ENCODE results near the gene SART3.
"Not testable (repeated sequence)": the region's sequence is repeated elsewhere in the genome, so short reads cannot be mapped to it uniquely, and the experiment has no call there.

Gene SART3

DNA sequence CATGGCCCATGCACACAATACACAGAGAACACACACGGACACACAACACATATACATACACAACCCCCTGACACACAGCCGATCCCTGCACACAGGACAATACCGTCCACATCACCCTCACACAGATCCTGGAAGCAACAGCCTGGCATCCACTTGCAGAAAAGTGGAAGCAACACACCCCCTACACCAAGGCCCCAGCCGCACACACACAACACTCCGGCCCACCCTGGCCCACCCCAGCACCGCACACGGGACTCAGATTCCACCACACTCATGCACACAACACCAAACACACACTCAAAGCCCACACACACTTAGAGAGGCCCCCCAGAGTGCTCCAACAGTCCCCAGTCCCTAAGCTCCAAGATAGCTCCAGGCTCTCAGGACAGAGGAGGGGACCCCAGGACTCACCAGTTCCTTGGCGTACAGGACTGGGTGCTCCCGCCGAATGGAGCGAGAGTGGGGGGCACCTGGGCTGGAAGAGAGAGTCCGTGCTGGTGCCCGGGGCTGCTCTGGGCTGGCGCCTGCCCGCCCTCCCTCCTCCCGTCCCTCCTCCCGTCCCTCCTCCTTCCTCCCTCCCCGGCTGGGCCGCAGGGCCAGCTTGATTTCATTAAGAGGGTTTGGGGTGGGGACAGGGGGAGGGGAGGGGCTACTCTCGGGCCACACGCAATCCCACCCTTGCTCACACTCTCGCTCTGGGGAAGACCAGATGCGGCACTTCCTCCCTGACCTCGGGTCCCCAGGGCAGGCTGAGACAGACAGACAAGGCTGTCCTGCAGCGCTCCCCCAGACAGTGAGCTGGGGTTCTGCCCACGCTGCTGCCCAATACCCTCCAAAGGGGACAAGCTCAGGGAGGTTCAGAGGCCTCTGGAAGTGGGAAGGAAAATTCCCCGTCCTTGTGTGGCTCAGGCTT, 36.8 kb upstream of the SART3 start, which contains the start of gene TMEM119:
TMEM119 (minus strand) TSS at position 526 of the 913 bp plus-strand sequence. CDS start 5,701 bp downstream, outside the sequence.
- no peak for DNase-seq

DNA sequence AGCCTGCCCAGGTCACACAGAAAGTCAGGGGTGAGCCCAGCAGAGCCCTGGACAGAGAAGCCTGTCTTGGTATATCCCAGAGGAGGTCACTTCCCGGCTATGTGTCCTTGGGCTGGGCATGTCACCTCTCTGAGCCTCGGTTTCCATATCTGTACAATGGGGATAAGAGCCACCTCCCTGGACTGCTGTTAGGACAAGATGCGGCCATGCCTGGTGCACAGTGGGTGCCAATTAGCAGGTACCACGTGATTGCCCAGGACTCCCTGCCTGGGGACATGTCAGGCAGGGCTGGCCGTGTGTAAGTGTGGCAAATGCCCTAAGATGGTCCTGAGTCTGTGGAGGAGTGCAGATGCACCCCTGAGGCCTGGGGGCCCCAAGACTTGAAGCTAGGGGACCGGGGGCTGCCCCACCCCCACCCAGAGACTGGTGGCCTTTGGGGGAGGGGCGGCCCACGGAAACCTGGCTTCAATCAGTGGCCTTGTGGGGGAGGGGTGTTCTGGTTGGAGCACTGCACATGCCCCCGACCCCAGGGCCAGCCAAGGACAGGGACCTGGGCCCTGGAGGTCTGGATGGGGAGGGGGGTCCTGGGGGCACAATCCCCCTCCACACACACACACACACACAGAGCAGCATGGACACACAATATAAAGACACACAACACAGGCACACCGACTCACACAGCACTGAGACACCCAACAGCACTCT, 36.0 kb upstream of the SART3 start:
- DNase-seq = no peak

DNA sequence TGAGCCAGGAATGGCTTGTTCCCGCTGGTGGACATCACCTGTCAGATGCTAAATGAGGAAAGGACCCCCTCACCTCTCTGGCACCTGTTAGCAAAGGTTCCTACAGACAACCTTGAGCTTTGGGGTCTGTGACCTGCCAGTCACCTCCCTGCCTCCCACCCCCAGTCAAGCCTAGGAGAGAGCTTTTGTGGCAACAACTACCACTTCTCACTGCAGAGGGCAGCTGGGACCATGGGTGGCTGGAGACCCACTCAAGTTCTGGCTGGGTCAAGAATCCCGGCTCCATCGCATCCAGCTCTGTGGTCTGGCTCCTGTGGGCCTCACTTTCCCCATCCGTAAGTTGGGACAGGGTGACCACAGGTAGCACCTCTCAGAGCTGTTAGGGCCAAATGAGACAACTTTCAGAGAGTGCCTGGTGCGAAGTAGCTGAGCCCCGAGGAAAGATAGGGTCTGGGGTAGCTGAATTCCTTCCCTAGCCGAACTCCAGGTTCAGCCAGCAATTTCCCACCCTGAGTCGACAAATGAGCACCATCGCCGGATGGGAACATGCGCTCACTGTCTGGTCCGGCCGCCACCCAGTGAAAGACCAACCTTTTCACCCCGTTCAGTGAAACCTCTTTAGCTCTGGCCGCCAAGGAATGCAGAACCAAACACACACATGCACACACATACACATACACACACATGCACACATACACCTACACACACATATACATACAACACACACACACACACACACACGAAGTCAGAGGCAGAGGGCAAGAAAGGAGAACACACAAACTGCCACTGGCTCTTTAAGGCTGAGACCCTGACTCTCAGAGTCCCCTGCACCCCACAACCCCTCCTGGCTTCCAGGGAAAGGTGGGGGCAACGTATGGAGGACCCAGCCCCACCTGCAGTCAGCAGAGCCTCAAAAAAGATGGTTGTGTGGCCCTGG, 35.0 kb upstream of the SART3 start:
- no peak for DNase-seq

DNA sequence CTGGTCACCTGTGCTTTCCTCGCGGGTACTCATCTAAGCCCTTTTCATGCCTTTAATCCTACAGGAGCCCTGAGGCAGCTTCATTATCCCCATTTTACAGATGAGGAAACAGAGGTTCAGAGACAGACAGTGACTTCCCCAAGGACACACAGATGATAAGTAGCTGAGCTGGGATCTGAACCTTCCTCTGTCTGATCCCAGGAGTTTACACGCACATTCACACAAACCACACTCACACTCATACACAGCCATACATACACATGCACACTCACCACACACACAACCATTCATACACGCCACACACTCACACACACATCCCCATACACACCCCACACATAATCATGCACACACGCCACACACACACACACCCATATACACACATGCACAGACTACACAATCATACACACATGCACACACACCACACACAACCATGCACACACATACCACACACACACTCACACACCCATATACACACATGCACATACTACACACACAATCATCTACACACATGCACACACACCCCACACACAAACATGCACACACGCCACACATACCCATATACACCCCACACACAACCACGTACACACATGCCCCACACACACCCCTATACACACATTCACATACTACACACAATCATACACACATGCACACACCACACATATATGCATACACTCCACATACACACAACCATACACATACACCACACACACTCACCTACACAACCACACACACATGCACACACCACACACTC, 34.2 kb upstream of the SART3 start:
- DNase-seq = no peak

DNA sequence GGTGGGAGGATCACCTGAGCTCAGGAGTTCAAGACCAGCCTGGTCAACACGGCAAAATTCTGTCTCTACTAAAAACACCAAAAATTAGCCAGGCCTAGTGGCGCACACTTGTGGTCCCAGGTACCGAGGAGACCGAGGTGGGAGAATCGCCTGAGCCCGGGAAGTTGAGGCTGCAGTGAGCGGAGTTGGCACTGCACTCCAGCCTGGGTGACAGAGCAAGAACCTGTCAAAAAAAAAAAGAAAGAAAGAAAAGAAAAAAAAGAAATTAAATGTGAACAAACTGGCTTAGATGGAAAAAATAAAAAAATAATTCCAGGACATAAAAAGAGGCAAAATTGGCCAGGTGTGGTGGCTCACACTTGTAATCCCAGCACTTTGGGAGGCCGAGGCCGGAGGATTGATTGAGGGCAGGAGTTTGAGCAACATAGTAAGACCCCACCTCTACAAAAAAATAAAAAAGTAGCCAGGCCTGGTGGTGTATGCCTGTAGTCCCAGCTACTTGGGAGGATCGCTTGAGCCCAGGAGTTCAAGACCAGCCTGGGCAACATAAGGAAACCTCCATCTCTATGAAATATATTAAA, 33.4 kb upstream of the SART3 start:
- no peak for DNase-seq

DNA sequence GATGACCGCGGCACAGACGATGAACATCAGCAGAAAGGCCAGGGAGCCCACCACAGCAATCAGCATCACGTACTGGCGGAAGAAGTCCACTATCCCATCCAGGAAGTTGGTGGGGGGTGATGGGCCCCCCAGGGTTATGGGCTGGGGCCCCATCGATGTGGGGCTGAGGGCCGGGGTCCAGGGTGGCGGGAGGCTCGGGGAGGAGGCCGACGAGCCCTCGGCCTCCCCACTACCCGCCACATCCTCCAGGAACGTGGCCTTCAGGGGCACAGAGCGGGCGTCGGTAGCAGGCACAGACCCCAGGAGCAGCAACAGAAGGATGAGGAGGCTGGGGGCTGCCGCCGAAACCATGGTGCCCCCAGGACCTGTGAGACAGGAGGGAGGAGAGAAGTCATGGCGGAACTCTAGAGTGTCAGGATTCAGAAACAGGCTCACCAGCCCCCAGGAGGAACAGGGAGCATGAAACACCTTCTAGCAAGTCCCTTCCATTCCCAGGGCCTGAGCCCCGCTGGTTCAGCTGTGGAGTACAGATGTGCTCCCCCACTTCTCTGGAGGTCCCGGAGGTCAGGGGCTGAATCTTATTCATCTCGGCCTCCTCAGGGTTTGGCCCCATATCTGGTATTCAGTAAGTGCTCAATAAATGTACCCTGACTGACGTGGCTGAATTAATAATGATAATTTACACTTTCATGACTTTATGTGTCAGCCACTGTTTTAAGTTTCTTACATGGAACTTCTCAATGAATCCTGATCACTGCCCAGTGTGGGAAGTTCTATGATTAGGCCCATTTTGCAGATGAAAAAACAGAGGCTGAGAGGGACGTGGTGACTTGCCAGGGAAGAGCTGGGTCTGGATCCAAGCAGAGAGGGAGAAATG, 31.3 kb upstream of the SART3 start:
- DNase-seq = no peak

DNA sequence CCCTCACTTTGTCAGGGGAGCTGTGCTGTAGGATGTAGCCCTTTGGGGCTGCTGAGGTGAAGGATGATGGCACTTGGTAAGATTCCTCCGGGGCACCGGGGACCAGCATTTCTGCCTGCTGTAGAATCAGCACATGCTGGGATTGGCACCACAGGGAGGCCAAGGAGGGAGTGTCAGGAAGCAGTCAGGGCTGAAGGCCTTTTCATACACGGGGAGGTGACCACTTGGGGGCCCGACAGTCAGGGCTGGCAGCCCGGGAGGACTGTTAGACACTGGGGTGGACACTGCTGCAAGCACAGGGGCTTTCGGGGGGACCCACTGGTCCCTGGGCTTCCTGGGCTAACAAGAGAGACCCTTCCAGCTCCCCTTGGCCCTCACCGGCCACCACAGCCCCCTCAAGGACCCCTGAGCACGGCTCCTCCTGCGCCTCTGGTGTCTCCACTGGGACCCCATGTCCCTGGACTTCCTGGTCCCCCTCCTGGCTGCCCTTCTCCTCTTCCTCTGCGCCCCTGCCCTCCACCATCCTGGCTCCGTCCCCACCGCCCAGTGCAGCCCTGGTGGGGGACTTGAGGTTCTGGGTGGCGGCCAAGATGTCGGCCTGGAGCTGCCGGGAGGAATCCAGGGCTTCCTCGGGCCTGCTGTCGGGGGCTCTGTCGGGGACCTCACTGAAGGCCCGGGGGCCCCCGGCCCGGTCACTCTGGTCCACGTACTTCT, 30.5 kb upstream of the SART3 start:
- DNase-seq = no peak

DNA sequence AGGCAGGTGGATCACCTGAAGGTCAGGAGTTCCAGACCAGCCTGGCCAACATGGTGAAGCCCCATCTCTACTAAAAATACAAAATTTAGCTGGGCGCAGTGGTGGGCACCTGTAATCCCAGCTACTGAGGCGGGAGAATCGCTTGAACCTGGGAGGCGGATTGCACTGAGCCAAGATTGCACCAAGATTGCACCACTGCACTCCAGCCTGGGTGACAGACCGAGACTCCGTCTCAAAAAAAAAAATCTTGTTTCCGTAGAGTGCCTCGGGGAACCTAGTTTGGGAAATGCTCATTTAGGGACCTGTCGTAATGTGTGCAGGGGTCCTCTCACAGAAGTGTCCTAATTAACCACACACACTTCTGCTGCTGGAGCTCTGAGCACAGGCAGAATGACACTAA, 29.5 kb upstream of the SART3 start:
- DNase-seq = not testable (repeated sequence)

DNA sequence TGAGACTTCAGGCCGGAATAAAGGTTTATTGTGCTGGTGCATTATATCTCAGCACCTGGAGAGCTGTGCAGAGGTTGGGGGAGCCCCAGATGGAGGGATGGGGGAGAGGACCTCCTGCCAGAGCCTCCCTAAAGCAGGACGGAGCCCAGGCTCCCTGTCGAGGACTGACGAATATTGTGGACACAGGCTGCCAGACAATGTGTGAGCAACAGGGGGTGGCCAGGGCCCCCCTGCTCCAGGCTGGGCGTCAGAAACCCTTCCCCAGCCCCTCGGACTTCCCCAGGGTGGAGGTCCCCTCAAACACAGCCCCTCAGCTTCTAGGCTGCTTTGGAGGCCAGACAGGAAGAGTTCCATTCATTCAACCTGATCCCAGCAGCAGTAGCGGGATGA, 28.9 kb upstream of the SART3 start:
- no peak for DNase-seq

DNA sequence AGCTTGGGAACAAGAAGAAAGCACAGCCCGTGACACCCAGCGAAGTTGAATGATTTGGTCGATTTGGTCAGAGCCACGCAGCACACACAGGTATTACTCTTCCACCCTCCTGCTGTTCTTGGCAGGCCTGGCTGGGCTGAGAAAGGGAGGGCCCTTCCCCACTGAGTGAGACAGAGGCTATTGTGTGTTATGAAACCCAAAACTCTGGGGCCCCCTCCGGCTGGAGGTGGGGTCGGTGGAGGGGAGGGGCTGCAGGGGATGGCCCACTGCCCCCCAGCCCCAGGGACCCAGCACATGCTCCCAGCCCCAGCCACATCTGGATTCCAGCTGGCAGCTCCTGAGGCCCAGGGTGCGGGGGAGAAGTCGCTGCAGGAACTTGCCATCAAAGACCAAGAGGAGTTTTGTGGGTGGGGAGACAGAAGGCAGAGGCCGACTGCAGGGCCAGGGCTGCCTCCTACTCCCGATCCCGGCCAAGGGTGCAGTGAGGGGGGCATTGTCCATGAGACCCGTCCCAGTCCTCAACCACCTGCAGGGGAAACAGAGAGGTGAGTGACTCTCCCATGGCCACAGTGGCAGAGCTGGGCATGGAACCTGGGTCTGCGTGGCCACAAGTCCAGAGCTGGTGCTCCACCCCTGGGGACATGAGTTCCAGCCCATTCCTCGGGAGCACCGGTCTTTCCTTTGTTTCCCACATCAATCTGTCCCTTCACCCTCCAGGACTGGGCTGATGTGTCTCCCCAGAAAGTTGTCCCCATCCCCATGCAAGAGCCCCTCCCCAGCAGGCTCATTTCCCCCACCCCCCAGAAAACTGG, 28.3 kb upstream of the SART3 start:
- no peak for DNase-seq

DNA sequence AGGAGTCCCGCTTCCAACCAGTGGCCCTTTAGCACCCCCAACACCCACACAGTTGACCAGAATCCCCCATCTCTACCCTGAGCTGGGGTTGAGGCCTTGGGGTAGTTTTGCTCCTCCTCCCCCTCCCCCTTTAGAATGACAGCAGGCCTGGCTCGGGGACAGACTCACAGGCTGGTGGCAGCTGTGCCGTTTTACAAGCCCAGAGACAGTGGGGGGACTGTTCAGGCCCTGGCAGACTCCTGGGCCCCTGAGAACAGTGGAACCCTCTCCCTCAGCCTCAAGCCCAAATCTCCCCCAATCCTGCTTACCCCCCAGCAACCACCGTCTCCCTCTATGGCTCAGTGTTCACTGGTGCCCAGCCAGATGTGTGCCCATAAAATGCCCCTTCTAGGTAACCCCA, 26.9 kb upstream of the SART3 start:
- no peak for DNase-seq

DNA sequence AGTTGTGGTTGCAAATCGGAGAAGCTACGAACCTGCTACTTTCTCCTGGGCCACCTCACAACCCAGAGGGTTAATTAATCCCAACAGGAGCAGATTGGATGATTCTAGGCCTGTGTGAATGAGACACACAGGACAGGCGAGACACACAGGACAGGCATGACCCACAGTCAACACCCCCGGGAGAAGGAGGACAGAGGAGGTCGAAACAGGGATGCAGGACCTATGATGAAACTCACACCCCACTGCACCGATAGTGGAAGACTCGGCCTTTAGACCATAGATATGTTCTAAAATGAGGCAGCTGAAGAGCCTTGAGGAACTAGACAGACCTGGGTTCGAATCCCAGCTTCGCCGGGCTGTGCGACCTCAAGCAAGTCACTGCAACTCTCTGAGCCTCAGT, 25.3 kb upstream of the SART3 start:
- DNase-seq = no peak

DNA sequence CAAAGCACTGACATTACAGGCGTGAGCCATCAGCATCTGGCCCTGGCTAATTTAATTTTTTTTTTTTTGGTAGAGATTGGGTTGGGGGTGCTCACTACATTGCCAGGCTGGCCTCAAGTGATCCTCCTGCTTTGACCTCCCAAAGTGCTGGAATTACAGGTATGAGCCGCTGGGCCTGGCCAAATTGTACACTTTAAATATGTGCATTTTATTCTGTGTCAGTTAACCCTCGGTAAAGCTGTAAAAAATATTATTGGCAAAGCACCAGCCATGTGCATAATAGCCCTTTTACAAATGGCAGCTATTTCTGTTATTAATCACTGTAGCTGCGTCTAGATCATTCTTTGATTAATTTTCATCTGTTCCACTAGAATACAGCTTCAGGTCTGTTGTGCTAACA, 24.9 kb upstream of the SART3 start:
- DNase-seq = no peak

DNA sequence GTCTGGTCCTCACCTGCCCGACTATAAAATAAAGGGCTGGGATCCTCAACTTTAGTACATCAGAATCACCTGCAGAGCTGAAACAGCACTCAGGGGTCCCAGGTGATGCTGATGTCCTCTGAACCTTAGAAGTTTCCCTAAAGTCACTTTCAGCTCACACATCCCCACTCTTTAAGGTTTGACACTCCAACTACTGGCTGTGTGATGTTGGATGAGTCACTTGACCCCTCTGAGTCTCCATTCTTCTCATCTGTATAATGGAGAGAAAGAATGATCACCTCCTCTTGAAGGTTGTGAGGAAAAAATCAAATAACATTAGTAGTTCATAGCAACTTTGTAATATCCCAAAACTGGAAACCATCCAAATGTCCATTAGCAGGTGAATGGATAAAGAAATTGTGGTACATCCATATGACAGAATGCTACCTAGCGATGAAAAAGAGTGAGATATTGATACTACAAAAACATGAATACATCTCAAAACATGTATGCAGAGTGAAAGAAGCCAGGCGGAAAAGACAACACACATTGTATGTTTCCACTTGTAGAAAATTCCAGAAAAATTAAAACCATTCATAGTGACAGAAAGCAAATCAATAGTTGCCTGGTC, 23.6 kb upstream of the SART3 start:
- no peak for DNase-seq

DNA sequence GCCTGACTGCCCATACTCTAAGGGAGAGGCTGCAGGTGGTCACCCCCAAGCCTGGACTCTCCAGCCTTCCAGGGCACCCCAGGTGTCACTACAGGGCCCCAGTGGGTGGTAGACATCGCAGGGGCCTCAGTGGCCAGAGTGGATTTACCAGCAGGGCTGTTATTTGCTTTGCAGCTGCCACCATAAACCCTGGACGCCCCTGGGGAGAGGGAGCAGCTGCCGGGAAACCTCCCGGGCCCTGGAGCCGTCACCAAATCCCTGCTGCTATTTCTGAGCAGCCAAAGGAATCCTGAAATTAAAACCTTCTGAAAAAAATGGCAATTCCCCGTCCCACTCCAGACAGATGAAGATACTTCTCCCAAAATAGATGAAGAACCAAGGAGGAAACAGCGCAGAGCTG, 23.0 kb upstream of the SART3 start:
- no peak for DNase-seq

DNA sequence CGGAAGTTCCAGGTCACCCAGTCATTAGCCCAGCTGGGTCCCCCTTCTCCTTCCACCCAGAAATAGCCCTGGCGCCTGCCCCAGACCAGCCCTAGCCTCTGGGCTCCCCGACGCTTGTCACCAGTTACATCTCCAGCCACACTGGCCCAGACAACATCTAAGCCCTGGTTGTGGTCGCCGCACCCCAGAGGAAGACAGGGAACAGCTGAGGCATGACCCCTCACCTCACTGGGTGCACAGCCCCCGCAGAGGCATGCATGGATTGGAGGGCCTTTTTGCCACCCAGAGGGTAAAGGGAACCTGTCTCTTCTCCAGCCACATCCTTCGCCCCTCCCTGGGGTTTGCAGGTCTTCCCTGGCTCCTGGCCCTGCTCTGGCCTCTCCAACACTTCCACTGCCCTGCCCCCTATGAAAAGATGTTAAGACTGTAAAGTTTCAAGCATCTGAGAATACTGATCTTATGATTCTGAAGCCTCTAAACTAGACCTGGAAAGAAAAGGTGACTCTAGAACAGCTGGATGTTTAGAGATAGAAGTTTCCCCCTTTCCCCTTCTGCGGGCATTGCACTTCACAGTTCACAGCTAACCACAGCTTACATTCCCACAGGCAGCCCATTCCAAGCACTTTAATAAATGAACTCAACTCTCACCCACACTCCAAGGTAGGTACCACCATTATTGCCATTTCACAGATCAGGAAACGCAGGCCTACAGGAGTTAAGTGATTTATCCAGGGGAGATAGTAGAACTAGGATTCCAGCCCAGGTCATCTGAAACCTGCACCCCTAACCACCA, 22.2 kb upstream of the SART3 start:
- DNase-seq = no peak

DNA sequence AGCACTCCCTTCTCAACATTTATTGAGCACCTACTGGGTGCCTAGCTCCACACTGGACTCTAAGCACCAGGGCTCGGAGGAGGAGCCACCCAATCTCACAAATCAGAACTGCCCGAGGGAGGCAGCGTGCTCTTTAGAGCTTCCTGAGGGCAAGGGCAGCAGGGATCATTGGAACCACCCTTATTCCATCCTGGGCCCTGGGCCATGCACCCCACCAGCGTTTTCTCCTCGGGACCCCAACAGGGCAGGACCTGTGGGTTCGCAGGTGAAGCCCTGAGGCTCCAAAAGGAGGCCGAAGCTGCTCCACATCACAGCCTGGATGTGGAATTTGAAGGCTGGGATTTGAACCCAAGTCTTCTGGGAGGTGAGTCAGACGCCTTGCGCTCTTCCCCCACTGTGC, 21.5 kb upstream of the SART3 start:
- DNase-seq = no peak

All from stimulated activated CD4-positive, alpha-beta T cell treated with anti-CD3 and anti-CD28 coated beads, Interleukin-4, amount 100 ng/mL, for 1 hour (primary cell).